Activated T-cell treated with anti-CD3 and anti-CD28 coated beads for 4 hours (primary cell): ENCODE measurements around the gene TIMP1.
"Not testable (repeated sequence)": the region's sequence is repeated elsewhere in the genome, so short reads cannot be mapped to it uniquely, and the experiment has no call there.

Experiments
- DNase-seq: peaks from one replicate; pipeline ENCODE4 v3.0.0-alpha.2; 2020

TIMP1 gene

GRCh38 chrX:47574076-47574546 lies 8.1 kb upstream of the TIMP1 start:
- DNase-seq, result no peak

DNA sequence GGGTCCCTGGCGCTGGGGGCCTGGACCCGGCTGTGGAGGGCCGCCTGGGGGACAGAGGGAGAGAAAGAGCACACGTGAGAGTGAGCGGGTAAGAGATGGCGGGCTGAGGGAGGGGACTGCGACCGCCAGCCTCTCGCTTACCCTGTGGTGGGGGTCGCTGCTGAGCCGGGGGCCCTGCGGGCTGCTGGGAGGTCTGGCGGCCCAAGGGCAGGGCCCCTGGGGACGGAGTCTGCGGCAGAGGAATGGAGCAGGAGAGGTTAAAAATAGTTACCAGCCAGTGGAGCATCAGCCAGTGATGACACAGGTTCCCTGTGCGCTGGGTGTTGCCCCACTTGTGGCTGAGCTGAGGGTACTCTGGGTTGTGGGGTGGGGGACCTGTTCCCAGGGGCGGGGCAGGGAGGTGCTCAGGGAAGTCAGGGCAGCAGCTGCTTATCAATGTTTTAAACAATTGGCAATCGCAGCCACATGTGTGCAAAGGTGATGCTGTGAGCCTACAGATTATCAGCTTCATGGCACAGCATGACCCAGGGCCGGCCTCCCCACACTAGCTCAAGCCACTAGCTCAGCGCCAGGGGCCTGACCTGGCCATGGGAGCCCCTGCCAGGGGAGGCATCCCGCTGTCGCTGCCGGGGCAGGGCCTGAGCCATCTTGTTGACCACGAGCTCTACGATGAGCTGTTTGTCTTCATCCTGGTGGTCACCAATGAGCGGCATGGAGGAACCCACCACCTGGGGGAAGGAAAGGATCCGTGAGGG lies 7.5 kb upstream of the TIMP1 start:
- DNase-seq, result no peak

GRCh38 chrX:47576021-47576898 lies 6.0 kb upstream of the TIMP1 start:
- DNase-seq, result no peak

- DNase-seq, result no peak
Observed at GRCh38 chrX:47577424-47577823, 4.8 kb upstream of the TIMP1 start.

- no peak for DNase-seq
Observed at GRCh38 chrX:47577901-47578300, 4.3 kb upstream of the TIMP1 start.

- no peak for DNase-seq
Observed at GRCh38 chrX:47578692-47579091, 3.5 kb upstream of the TIMP1 start.

- DNase-seq, result no peak
Observed at GRCh38 chrX:47579537-47579936, 2.7 kb upstream of the TIMP1 start.

- no peak for DNase-seq
Observed at GRCh38 chrX:47583240-47583861, 1.1 kb downstream of the TIMP1 start.

DNA sequence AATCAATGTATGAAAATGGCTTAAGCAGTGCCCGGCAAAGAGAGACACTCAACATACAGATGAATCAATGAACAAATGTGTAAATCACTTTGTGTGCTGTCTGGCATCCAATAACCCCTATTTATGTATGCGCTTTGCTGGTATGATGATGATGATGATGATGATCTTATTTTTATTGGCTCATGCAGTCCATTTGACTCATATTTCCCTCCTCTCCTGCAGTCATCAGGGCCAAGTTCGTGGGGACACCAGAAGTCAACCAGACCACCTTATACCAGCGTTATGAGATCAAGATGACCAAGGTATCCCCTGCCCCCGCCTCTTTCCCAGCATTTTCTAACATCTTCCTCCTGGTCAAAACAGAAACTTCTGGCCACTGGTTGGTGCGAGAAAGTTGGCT lies 2.5 kb downstream of the TIMP1 start:
- DNase-seq, result no peak

DNA sequence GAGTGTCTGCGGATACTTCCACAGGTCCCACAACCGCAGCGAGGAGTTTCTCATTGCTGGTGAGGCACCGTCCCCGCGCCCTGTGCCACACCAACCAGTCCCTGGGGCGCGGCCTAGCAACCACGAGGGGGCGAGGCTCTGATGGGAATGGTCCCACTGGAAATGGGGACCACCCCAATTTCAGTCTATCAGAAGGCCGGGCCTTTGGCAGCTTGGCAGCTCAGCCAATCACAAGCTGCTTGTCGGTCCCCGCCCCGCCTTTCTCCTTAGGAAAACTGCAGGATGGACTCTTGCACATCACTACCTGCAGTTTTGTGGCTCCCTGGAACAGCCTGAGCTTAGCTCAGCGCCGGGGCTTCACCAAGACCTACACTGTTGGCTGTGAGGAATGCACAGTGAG lies 3.0 kb downstream of the TIMP1 start:
- DNase-seq, result no peak

GRCh38 chrX:47586043-47586787 lies 4.0 kb downstream of the TIMP1 start:
- no peak for DNase-seq

GRCh38 chrX:47587091-47587891 lies 5.1 kb downstream of the TIMP1 start:
- DNase-seq, result no peak

GRCh38 chrX:47587906-47588735 lies 5.9 kb downstream of the TIMP1 start:
- DNase-seq, result no peak

GRCh38 chrX:47590984-47591383 lies 8.7 kb downstream of the TIMP1 start:
- no peak for DNase-seq

DNA sequence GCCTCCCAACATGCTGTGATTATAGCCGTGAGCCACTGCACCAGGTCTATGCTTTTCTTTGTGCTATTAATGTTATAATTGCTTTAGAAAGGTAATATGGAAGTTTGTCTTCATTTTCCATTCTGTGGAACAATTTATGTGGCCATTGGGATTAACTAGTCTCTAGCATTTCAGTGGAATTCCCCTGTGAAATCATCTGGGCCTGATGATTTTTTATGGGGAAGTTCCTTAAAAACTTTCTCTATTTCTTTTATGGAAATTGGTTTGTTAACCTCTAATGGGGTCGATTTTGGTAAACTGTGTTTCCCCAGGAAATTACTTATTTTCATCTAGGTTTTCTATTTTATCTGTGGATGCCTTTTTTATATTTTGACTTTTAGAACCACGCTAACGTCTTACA lies 11.3 kb downstream of the TIMP1 start:
- DNase-seq, result no peak

GRCh38 chrX:47595716-47596251 lies 13.5 kb downstream of the TIMP1 start:
- DNase-seq, result no peak

DNA sequence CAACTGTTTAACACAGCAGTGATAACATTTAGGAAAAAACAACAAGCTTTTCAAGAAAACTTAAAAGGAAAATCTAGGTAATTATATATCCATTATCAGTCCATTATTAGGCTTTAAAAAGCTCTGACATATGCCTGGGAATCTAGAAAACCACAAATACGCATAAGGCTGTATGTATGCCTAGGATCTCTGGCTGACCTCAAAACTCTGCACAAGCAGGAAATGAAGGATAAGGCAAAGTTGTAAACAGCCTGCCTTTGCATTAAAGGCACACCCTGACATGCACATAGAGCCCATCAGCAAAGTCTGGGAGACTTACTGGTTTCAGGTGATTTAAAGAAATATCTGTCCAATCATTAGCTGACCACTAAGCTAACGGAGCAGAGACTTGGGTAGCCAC lies 14.0 kb downstream of the TIMP1 start:
- DNase-seq, result no peak

DNA sequence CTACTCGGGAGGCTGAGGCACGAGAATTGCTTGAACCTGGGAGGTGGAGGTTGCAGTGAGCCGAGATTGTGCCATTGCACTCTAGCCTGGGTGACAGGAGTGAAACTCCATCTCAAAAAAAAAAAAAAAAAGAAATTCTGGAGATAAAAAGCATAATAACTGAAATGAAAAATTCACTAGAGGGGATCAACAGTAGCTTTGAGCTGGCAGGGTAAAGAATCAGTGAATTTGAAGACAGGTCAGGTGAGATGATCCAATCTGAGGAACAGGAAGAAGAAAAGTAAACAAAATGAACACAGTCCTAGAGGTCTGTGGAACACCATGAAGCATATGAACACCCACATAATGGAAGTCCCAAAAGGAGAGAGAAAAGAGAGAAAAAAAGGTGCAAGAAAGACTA lies 15.0 kb downstream of the TIMP1 start:
- DNase-seq, result no peak

DNA sequence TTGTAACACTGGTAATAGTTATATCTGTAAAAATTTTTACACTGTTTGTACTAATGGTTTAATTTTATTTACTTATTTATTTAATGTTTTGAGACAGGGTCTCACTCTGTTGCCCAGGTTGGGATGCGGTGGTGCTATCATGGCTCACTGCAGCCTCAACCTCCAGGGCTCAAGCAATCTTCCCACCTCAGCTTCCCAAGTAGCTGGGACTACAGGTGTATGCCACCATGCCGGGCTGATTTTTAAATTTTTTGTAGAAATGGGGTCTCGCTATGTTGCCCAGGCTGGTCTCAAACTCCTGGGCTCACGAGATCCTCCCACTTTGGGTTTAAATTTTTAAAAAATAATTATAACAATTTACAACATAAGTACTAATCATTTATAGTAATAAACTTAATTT lies 20.9 kb downstream of the TIMP1 start:
- DNase-seq, result not testable (repeated sequence)

- DNase-seq, result no peak
Observed at GRCh38 chrX:47605024-47605423, 22.8 kb downstream of the TIMP1 start.

DNA sequence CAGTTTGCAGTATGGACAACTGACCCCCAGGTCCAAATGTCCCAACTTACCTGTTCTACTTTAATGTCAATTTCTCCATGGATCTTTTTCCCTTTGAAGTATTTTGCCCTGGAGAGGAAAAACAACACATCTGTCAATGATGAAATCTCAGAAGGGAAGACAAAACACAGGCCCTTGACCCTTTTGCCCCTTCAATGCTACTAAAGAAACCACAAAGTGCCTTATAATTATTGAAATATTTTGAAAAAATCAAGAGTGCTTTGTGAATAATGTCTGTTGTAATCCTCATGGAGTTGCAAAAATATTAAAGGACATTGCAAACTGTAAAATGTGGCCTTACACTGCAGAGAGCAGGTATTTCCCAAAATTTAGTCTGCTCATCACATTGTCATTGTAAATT lies 24.9 kb downstream of the TIMP1 start:
- DNase-seq, result no peak
